ENCODE results near the gene SLC24A3.

GRCh38 chr20:19427480-19427879 is 215.0 kb downstream of the SLC24A3 start:
- TF ChIP-seq CTCF (conservative IDR thresholded peaks at IDR 0.05) (no peak), EZH2 (IDR thresholded peaks at IDR 0.05; ENCODE audit: low read depth) (no peak)

All from PC-9 (cell line).